ENCODE measurements around the gene PRELID1. TPM values are rescaled to one million over a fixed set of nuclear protein-coding genes. Genes with fewer than 3 reads are reported as not detected.

PRELID1 gene
- total and polyA plus RNA-seq, 10 of the 15 experiments (the other 5 are each of a cell fraction or from before 2014, with no cell fraction given) = 30.9 to 584 (median 254) TPM

DNA sequence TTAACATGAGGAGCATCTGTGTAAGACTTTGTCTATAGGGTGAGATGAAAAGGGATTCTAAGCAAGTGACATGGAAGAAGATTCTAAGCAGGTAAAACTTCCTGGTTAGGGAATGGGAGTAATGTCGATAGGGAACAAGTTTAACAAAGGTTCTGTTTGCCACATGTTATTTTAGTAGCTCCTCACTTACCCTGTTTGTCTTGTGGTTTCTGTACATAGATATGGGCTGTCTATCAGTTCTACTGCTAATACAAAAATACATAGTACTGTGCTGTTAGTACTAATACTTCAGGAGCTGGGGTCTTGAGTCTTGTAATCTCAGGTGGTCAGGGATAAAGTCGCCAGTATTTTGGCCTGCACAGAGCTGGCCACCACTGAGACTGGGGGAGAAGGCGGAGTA is 32.9 kb upstream of the PRELID1 start:
- WGBS (ENCODE audit: insufficient coverage, insufficient replicate concordance, low lambda C conversion rate, missing lambda C conversion rate) = 97% methylated on average over 3 of the region's 3 CpGs
- Histone ChIP-seq H3K4me2 (ENCODE audit: control insufficient read depth, insufficient read depth) (no peak overlapping the region), H3K36me3 (ENCODE audit: control insufficient read depth in 2 of 2, insufficient read depth in 2 of 2, low read length in 1 of 2) (peaks cover 7 to 19% of the 10 kb centered on the region in 2 experiments), H4K20me1 (ENCODE audit: control insufficient read depth, insufficient read depth) (no peaks in the 10 kb centered on the region), H2AFZ (ENCODE audit: control insufficient read depth, low read depth, low read length) (no peak overlapping the region), H3K27ac (ENCODE audit: control insufficient read depth, insufficient read depth) (no peak overlapping the region), H3K79me2 (ENCODE audit: control insufficient read depth, insufficient read depth, low read length) (no peaks in the 10 kb centered on the region), H3K9me3 (replicated peaks; ENCODE audit: control insufficient read depth, insufficient read depth, low read length) (no peaks in the 10 kb centered on the region), H3K4me3 (no peak overlapping the region), H3K9ac (ENCODE audit: control insufficient read depth, insufficient read depth, low read length) (no peak overlapping the region), H3K4me1 (ENCODE audit: control insufficient read depth, insufficient read depth, low read length) (no peaks in the 10 kb centered on the region), H3K27me3 (replicated peaks in 1 of 2; ENCODE audit: control insufficient read depth in 2 of 2, insufficient read depth in 2 of 2, low read length in 1 of 2) (no peaks in the 10 kb centered on the region)
- SMC1A ChIA-PET (ENCODE audit: uncharacterized antibody, unreplicated experiment) = interaction anchor here (0.6 to 1.7 kb wide), 5 partner anchors 9 to 251 kb away, joined by 3 to 5 read pairs (median 4); no protein-coding TSS in a partner anchor
- DNase-seq (ENCODE audit: low read depth, low spot score) = no peak
- FAIRE-seq = no peak
- intact Hi-C loops (cut with micrococcal nuclease; ENCODE audit: unreplicated experiment) = no loop called here
- no TSS peak for BruUV-seq (replicated peaks)
- ATAC-seq = no peak
- POLR2A ChIA-PET = interaction anchor here (0.5 to 0.6 kb wide), 2 partner anchors 9 to 199 kb away, joined by 3 to 4 read pairs; no protein-coding TSS in a partner anchor
- TF ChIP-seq JUNB (IDR thresholded peaks at IDR 0.05) (no peak), RBBP5 (conservative IDR thresholded peaks at IDR 0.05) (no peak), PAX5 (IDR thresholded peaks at IDR 0.05; ENCODE audit: borderline replicate concordance, low read depth, low read length) (no peak), EED (IDR thresholded peaks at IDR 0.05; ENCODE audit: low read depth) (no peak), KAT2A (conservative IDR thresholded peaks at IDR 0.05; ENCODE audit: control insufficient read depth, low read depth, low read length) (no peak), DPF2 (IDR thresholded peaks at IDR 0.05) (no peak), PML (IDR thresholded peaks at IDR 0.05; ENCODE audit: low read length) (no peak), STAT1 (conservative IDR thresholded peaks at IDR 0.05) (no peak), ZZZ3 (IDR thresholded peaks at IDR 0.05; ENCODE audit: control insufficient read depth, insufficient read length, low read depth) (no peak), CEBPB (IDR thresholded peaks at IDR 0.05; ENCODE audit: borderline replicate concordance in 1 of 2, low read depth in 2 of 2, low read length in 2 of 2) (no peak), HDAC6 (IDR thresholded peaks at IDR 0.05; ENCODE audit: unreplicated experiment) (no peak), FOXK2 (IDR thresholded peaks at IDR 0.05) (no peak), RAD51 (IDR thresholded peaks at IDR 0.05) (no peak), SIN3A (IDR thresholded peaks at IDR 0.05; ENCODE audit: low read depth, low read length) (no peak), POU2F2 (IDR thresholded peaks at IDR 0.05; ENCODE audit: borderline replicate concordance, low read depth, low read length) (no peak), MYB (IDR thresholded peaks at IDR 0.05; ENCODE audit: borderline replicate concordance, low read depth, low read length) (no peak), CHD2 (IDR thresholded peaks at IDR 0.05; ENCODE audit: borderline replicate concordance, low read depth, low read length) (no peak)
- TF ChIP-seq, protein P1, sequence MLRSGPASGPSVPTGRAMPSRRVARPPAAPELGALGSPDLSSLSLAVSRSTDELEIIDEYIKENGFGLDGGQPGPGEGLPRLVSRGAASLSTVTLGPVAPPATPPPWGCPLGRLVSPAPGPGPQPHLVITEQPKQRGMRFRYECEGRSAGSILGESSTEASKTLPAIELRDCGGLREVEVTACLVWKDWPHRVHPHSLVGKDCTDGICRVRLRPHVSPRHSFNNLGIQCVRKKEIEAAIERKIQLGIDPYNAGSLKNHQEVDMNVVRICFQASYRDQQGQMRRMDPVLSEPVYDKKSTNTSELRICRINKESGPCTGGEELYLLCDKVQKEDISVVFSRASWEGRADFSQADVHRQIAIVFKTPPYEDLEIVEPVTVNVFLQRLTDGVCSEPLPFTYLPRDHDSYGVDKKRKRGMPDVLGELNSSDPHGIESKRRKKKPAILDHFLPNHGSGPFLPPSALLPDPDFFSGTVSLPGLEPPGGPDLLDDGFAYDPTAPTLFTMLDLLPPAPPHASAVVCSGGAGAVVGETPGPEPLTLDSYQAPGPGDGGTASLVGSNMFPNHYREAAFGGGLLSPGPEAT (IDR thresholded peaks at IDR 0.05; ENCODE audit: low read depth) = no peak
- TF ChIP-seq, protein P2, sequence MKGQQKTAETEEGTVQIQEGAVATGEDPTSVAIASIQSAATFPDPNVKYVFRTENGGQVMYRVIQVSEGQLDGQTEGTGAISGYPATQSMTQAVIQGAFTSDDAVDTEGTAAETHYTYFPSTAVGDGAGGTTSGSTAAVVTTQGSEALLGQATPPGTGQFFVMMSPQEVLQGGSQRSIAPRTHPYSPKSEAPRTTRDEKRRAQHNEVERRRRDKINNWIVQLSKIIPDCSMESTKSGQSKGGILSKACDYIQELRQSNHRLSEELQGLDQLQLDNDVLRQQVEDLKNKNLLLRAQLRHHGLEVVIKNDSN (IDR thresholded peaks at IDR 0.05; ENCODE audit: borderline replicate concordance, extremely low read length, insufficient read depth, low read depth, low read length) = no peak
- TF ChIP-seq, protein P3, sequence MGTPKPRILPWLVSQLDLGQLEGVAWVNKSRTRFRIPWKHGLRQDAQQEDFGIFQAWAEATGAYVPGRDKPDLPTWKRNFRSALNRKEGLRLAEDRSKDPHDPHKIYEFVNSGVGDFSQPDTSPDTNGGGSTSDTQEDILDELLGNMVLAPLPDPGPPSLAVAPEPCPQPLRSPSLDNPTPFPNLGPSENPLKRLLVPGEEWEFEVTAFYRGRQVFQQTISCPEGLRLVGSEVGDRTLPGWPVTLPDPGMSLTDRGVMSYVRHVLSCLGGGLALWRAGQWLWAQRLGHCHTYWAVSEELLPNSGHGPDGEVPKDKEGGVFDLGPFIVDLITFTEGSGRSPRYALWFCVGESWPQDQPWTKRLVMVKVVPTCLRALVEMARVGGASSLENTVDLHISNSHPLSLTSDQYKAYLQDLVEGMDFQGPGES (IDR thresholded peaks at IDR 0.05) = no peak
- CTCF ChIA-PET = interaction anchor here (0.7 to 1.8 kb wide), 3 partner anchors 40 to 159 kb away, joined by 3 to 6 read pairs (median 5); no protein-coding TSS in a partner anchor
- in situ Hi-C loops (cut with MboI) = no loop called here
- RAD21 ChIA-PET (ENCODE audit: unreplicated experiment) = interaction anchor here (0.9 to 1.3 kb wide), 2 partner anchors 48 to 156 kb away, joined by 3 read pairs; no protein-coding TSS in a partner anchor
